Stimulated activated CD4-positive, alpha-beta T cell treated with anti-CD3 and anti-CD28 coated beads, TNF-alpha, amount 100 ng/mL, for 1 hour (primary cell): ENCODE results near the gene TAAR5.
"Not testable (repeated sequence)": the region's sequence is repeated elsewhere in the genome, so short reads cannot be mapped to it uniquely, and the experiment has no call there.

Source experiments
- DNase-seq, 3 donors: peaks; one replicate each; pipeline ENCODE4 v3.0.0-alpha.2; 2020; ENCODE audit warnings: low read depth in 3 of 3, low spot score in 1 of 3

TAAR5 gene

GRCh38 chr6:132570221-132570777, 19.2 kb downstream of the TAAR5 start, which contains the start of gene TAAR6:
TSS of gene TAAR6 (plus strand) at chr6:132570322. CDS start at chr6:132570322, 0 bp downstream.
- DNase-seq = no peak

- DNase-seq = no peak
These were observed 20.4 kb downstream of the TAAR5 start for GRCh38 chr6:132569170-132569569.

GRCh38 chr6:132568611-132569010, 20.9 kb downstream of the TAAR5 start:
- DNase-seq = no peak

- no peak for DNase-seq
These were observed 22.0 kb downstream of the TAAR5 start for GRCh38 chr6:132567566-132567965.

- no peak for DNase-seq
These were observed 23.1 kb downstream of the TAAR5 start for GRCh38 chr6:132566404-132566803.

GRCh38 chr6:132560087-132560486, 29.5 kb downstream of the TAAR5 start:
- DNase-seq = not testable (repeated sequence)

- no peak for DNase-seq
These were observed 37.2 kb downstream of the TAAR5 start, which contains the start of gene TAAR8 for GRCh38 chr6:132552372-132552771. TSS of gene TAAR8 (plus strand) at chr6:132552672. CDS start at chr6:132552693, 21 bp downstream.

- DNase-seq = no peak
These were observed 38.3 kb downstream of the TAAR5 start for GRCh38 chr6:132551214-132551613.

GRCh38 chr6:132548746-132549463, 40.6 kb downstream of the TAAR5 start:
- DNase-seq = no peak

GRCh38 chr6:132544826-132545225, 44.7 kb downstream of the TAAR5 start:
- no peak for DNase-seq
